OCI-M1 (cell line): ENCODE results near the gene DIO3.
"Not testable (repeated sequence)": the region's sequence is repeated elsewhere in the genome, so short reads cannot be mapped to it uniquely, and the experiment has no call there.

Source experiments
- DNase-seq: peaks from one replicate; lab custom pipeline; 2025; lab: John Stamatoyannopoulos, UW

DIO3 gene

DNA sequence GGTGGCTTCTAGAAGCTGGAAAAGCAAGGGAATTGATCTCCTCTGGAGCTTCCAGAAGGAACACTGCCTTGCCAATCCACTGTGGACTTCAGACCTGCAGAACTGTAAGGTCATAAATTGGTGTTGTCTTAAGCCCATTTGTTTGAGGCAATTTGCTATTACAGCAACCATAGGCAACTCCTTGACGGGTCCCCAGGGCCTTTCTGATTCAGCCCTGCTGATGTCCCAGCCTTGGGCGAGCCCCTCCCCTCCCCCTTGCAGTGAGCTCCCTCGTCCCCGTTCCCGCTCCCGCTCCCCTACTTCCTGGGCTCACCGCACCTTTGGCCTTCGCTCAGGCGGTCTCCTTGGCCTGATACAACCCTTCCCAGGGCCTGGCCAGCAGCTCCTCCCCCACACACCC lies 18.9 kb upstream of the DIO3 start:
- DNase-seq: no peak

GRCh38 chr14:101543814-101544213 lies 17.5 kb upstream of the DIO3 start:
- no peak for DNase-seq

DNA sequence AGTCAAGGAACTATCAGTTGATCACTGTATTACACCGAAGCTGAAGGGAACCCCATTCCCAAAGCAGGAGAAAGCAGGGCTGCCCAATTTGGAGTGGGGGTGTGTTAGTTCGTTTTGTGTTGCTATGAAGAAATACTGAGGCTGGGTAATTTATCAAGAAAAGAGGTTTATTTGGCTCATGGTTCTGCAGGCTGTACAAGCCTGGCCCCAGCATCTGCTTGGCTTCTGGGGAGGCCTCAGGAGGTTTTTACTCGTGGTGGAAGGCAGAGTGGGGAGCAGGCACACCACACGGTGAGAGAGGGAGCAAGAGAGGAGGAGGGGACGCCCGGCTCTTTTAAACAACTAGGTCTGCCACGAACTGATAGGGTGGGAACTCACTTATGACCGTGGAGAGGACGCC lies 16.7 kb upstream of the DIO3 start:
- DNase-seq: no peak

- DNase-seq: no peak
These were observed 14.6 kb upstream of the DIO3 start for GRCh38 chr14:101546706-101547105.

GRCh38 chr14:101547107-101547738 lies 14.1 kb upstream of the DIO3 start:
- no peak for DNase-seq

DNA sequence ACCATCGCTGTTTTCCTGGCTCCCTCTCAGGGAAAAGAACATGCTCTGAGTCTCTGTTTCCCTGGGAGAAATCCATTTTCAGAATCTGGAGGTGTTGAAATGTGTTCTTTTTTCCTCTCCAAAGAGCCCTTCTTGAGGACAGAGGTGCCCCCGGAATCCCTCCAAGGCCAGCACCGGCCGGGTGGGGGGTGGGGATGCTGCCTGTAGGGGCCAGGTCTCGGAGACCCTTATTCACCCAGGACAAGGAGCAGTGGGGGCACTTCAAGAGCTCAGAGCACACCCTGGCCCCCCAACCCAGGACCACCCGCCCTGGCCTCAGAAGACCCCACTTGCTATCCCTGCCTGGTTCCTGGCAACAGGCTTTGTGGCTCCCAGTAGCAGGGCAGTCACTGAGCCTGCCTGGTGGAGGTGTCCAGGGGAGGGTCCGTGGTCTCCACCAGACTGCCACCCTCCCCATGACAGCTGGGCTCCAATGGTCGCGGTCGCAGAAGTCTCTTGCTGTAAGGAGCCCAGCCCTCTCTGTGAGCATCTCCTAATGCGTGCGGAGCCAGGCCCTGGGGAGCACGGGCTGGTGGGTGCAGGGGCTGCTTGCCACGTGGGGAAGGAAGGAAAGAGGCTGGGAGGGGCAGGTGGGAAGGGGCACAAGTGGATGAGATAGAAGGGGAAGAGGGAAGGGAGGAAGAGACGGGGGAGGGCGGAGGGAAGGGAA lies 13.2 kb upstream of the DIO3 start:
- DNase-seq: no peak

DNA sequence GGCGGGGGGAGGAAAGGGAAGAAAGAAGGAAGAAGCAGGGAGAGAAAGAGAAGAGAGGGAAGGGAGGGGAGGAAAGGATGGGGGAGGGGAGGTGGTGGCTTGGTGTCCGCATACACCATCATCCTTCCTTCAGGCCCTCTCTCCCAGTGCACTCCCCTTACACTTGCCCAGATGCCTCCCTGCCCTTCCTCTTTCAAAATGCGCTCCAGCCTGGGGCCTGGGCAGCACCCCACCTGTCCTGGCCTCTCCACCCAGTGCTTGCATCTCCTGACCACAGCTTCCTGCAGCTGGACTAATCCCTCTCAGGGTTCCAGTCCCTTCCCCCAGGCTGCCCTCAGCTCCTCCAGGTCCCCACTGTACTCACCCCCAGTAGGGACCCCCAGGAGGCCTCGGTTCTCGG lies 12.6 kb upstream of the DIO3 start:
- no peak for DNase-seq

DNA sequence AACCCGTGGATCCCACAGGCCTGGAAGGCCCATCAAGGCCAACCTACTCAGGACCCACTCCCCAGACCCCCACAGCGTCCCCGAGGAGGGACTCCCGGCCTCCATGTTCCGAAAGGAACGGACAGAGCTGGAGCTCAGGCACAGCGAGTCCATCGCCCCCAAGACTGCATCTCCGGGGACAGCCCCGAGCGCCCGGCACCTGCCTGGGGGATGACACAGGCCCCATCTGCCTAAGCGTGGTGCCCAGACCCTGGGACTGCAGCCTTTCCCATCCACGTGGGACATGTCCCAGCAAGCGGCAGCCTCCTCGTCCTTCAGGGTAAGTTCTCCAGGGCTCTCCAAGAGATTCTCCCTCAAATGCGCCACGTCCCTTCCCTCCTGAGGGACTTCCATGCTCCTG lies 12.1 kb upstream of the DIO3 start:
- DNase-seq: no peak

DNA sequence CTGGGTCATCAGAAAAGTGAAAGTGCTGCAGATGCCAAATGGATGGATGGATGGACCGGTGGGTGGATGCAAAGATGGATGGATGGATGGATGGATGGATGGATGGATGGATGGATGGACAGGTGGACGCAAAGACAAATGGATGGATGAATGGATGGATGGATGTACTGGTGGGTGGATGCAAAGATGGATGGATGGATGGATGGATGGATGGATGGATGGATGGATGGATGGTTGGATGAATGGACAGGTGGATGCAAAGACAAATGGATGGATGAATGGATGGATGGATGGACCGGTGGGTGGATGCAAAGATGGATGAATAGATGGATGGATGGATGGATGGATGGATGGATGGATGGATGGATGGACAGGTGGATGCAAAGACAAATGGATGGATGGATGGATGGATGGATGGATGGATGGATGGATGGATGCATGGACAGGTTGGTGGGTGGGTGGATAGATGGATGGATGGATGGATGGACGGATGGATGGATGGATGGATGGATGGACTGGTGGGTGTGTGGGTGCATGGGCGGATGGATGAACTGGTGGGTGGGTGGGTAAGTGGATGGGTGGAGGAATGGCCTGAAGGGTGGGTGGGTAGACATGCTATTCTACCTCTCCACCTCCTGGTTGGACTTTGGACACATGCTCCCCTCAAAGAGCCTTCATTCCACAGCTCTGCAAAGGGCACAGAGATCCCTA lies 10.9 kb upstream of the DIO3 start:
- DNase-seq: not testable (repeated sequence)

GRCh38 chr14:101551729-101552595 lies 9.3 kb upstream of the DIO3 start:
- no peak for DNase-seq

- DNase-seq: no peak
These were observed 8.5 kb upstream of the DIO3 start for GRCh38 chr14:101552786-101553231.

DNA sequence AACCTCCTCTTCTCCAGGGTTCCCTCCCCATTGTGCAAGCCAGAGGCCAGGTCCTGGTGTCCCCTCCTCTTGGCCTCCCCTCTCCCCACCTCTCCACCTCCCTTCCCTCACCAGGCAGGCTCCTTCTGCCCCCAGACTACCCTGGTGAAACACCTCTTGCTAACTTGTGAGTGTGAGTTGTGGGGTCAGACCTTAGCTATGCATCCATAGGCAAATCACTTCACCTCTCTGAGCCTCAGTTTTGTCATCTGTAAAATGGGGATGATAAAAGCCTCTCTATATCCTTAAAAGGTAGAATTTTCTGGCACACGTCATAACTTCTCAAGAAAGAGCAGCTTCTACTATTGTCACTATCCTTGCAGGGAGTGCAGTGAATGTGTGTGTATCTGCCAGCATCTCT lies 7.9 kb upstream of the DIO3 start:
- DNase-seq: no peak

- DNase-seq: no peak
These were observed 7.4 kb upstream of the DIO3 start for GRCh38 chr14:101553931-101554330.

DNA sequence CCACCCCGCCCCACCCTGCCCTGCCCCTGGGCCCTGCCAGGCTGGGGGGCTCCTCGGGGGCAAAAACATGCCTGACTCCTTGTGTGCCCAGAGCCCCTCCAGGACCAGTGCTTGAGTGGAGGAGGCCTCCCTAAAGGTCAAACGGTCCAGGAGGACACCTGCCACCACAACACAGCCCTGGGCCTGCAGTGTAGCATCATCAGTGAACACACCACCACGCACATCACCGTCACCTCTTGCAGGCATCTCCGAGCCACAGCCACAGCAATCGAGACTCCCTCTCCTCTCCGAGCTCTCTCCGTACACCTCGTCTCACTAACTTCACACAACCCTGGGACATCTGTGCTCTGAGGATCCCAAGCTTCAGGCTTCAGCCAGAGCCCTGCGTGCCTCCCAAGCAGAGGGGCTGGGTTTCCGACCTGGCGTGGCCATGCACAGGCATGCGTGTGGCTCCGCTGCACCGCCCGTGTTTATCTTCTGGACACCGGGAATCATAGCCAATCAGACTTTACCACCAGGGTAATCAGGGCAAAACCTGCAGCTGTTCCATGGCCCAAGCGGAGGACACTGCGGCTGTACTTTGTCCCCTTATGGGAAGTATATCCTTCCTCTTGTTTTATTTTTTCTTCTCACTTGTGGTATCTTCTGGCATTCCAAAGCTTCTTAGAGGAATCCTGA lies 6.2 kb upstream of the DIO3 start:
- DNase-seq: no peak

DNA sequence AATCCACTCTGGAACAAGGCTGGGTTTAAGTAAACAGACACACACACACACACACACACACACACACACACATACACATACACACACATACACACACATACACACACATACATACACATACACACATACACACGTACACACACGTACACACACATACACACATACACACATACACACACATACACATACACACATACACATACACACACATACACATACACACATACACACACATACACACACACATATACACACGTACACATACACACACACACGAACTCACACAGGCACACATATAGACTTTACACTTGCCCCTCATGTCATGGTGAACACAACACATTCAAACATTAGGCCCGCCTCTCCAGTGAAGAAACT lies 5.6 kb upstream of the DIO3 start:
- DNase-seq: not testable (repeated sequence)

DNA sequence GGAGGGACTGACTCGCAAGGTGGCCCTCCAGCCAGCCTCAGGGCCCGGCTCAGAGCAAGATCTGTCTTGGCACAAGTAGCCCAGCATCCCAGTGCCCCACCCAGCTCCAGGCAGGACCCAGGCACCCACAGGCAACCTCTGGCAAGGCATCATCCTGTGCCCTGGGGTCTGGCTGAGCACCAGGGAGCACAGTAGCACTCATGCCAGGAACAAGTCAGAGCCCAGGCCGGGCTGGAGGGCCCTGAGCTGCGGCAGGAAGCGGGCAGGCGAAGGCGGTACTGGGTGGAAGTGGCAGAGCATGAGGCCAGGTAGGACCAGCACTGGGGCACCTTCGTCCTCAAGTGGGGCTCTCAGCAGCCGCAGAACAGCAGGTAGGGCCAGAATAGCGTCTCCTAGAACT lies 5.2 kb upstream of the DIO3 start:
- DNase-seq: no peak

DNA sequence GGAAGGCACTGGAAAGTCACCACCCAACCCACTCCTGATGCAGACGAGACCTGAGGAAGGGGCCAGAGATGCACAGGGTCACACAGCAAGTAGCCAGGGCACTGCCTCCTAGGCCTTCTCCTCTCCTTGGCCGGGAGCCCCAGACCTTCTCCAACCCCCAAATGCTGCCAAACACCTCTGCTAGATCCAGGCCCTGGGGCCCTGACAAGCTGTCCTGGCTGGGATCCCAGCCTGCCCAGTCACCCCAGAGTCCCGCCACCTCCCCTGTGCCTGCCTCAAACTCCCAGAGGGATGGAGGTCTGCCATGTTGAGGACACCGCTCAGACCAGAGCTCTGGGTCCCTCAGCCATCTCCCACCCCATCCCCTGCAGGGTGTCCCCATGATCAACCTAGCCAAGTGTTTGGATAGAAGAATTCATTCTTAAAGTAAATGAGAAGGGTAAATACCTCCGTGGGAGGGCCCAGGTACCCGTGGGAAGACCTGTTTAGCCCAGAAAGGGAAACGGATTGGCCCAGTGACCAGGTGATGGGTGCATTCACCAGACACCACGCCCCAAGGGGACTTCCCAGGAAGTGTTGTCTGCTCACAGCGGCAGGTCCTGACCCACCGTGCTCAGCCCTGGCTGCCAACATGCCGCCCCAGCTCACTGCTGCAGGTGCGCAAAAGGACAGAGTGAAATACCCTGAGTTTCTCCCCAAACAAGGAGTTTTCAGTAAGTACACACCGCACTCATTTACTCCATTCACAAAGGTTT lies 4.6 kb upstream of the DIO3 start:
- no peak for DNase-seq

- no peak for DNase-seq
These were observed 4.0 kb upstream of the DIO3 start for GRCh38 chr14:101557321-101557695.

DNA sequence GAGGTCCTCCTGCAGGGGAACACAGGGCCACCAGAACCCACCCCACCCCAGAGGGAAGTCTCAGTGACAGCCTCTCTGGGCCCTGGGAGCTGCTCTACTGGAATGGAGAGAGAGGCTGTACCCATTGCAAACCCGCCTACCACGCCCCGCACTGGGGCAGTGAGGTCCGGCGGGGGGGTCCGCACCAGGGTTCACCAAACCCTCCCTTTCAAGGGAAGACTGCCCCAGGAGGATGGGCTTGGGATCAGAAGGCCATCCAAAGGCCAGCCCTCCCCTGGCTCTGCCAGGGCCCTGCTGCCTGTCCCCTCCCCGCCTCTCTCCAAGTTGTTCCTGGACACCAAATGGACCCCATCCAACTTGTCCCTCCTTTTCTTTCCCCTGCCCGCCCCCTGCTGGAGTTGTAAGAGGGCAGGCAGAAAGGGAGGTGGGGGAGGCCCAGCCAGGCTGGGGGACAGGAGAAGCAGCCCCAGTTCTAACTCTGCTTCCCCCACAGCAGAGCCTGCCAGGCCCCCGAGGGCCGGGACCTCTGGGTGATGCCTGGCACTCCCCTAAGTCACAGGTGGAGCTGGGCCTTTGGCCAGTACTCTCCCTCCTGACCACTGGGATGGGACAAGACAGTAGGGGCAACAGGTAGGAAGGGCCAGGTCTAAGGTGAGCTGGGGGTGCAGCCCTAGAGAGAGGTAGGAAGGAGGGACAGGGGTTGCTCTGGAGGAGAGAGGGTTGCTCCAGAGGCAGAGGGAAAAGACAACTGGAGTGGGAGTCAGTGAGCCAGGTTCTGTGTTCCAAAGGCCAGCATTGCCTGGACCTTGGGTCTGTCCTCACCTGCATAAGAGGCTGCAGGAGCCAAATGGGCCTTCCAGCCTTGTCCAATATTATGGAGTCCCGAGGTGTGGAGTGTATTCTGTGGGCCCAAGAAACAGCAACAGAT lies 3.2 kb upstream of the DIO3 start:
- no peak for DNase-seq

DNA sequence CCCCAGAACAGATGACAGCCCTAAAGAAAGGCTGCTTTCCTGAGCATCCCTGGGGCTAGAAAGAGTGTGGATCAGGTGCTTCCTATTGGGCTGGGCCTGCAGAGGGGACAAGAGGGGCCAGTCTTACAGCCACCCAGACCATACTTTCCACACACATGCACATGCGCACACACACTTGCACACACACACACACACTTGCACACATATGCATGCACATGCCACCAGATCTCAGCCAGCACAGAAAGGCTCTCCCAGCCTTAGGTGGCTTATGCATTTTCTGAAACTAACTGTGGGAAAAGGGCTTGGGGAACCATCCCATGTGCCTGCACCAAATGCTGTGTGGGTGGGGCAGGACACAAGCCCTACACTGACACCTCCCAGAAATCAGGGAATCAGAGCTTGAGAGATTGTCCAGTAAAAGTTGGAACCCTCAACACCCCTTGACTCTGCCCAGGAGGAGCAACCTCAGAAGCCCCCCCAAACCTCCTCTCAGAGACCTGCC lies 2.5 kb upstream of the DIO3 start:
- DNase-seq: no peak
